ENCODE results near the gene FOXC2.

DNA sequence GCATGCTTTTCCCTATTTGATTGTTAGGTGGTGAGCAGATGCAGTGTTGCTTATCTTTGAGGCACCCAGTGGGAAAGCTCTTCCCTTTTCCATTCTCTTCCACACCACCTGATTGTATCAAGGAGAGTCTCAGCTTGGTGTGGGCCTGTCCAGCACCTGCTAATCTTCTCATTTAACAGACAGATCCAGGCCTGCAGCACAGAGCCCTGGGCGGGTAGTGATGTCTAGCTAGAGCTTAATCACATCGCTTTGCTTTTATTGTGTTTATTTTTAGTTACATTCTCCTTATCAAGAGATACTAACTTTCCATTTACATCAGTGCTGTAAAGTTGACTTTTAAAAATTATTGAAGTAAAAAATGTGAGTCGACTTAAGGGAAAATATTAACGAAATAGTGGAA lies 35.9 kb downstream of the FOXC2 start:
- TF ChIP-seq BHLHE40 (IDR thresholded peaks at IDR 0.05; ENCODE audit: borderline replicate concordance), result no peak
- no peak for TF ChIP-seq ARNT (IDR thresholded peaks at IDR 0.05)
- no peak for TF ChIP-seq FOXK2 (IDR thresholded peaks at IDR 0.05)
- no peak for TF ChIP-seq FOXM1 (IDR thresholded peaks at IDR 0.05; ENCODE audit: borderline replicate concordance)
- no peak for TF ChIP-seq SUZ12 (IDR thresholded peaks at IDR 0.05)
- TF ChIP-seq ZNF384 (IDR thresholded peaks at IDR 0.05), result no peak
- no peak for TF ChIP-seq SP1 (IDR thresholded peaks at IDR 0.05)
- no peak for TF ChIP-seq LEF1 (IDR thresholded peaks at IDR 0.05; ENCODE audit: borderline replicate concordance)
- no peak for TF ChIP-seq TARDBP (IDR thresholded peaks at IDR 0.05)
- no peak for TF ChIP-seq NFRKB (IDR thresholded peaks at IDR 0.05)
- no peak for TF ChIP-seq HDGF (IDR thresholded peaks at IDR 0.05; ENCODE audit: borderline replicate concordance)
- TF ChIP-seq FOXA1 (IDR thresholded peaks at IDR 0.05), result no peak
- TF ChIP-seq L3MBTL2 (conservative IDR thresholded peaks at IDR 0.05), result no peak

All from HEK293T (cell line).